ENCODE results near the gene CCDC137. TPM values are rescaled to one million over a fixed set of nuclear protein-coding genes. Genes with fewer than 3 reads are reported as not detected.

Gene CCDC137
- total and polyA plus RNA-seq, 2 of the 13 experiments (the other 11 are each of a cell fraction or from before 2014, with no cell fraction given) = 14.6 to 39.1 TPM

- TF ChIP-seq NONO (IDR thresholded peaks at IDR 0.05) = no peak
- peak; percentile 99 for TF ChIP-seq NONO (CRISPR knock-in tag; conservative IDR thresholded peaks at IDR 0.05)
- TF ChIP-seq ZNF432 (CRISPR knock-in tag; IDR thresholded peaks at IDR 0.05; ENCODE audit: borderline replicate concordance) = peak; percentile 46; the same call in 1 of the 2 replicates
- TF ChIP-seq TERF1 (CRISPR knock-in tag; IDR thresholded peaks at IDR 0.05) = no peak; the same call in 1 of the 2 replicates
- no peak; the same call in none of the 2 replicates for TF ChIP-seq ATF7-NPFF (CRISPR knock-in tag; IDR thresholded peaks at IDR 0.05; ENCODE audit: low read depth)
Observed at GRCh38 chr17:81702934-81703746, 36.6 kb downstream of the CCDC137 start, which contains the start of gene MRPL12 (continued).

GRCh38 chr17:81703747-81704654 is 37.5 kb downstream of the CCDC137 start:
- BruUV-seq (replicated peaks) = TSS peak; percentile 40
- no peaks in the 10 kb centered on the region; a peak in 1 of 5 replicates for H3K27me3 ChIP-seq (ENCODE audit: control insufficient read depth in 1 of 2, insufficient read depth in 2 of 2, low read length in 2 of 2)
- H3K36me3 ChIP-seq (replicated peaks in 1 of 2; ENCODE audit: control insufficient read depth in 1 of 2, insufficient read depth in 2 of 2, low read length in 2 of 2) = peaks cover 25 to 49% of the 10 kb centered on the region in 2 experiments
- no peak for DNase-seq (ENCODE audit: low spot score)
- ChIA-PET POLR2A (interaction anchor here (0.8 to 4.9 kb wide), 22 partner anchors 9 to 398 kb away, joined by 3 to 143 read pairs (median 6); partner anchors contain the start of genes ACTG1, ARL16, CCDC137 and CENPX), CTCF (ENCODE audit: low intra/inter-chr PET ratio, low total read pairs) (no interaction called here)
- peak; percentile 49 for FAIRE-seq
- H4K20me1 ChIP-seq (ENCODE audit: insufficient read depth, low read length) = peaks cover 15% of the 10 kb centered on the region; the same call in 1 of the 2 replicates
- 9% methylated on average over 15 of the region's 27 CpGs for WGBS (ENCODE audit: low lambda C conversion rate)
- peaks cover 33% of the 10 kb centered on the region for H3K4me1 ChIP-seq (ENCODE audit: insufficient read depth, low read length)
- in situ Hi-C loops (cut with HindIII; ENCODE audit: extremely low pct_ligation_motif_present, low pct_unique_long_range_greater_than_20kb) = no loop called here
- H3K27ac ChIP-seq (ENCODE audit: extremely low read length, insufficient read depth, low read length) = peak overlapping the region; percentile 93
- no peaks in the 10 kb centered on the region for H3K9me3 ChIP-seq (ENCODE audit: low read length)
- intact Hi-C loops (cut with micrococcal nuclease; ENCODE audit: unreplicated experiment) = loop anchor here (1.0 to 5.0 kb wide), 2 partner anchors 8 to 37 kb away; partner anchors contain the start of genes CCDC137, OXLD1 and SLC25A10
- peak overlapping the region; percentile 91 for H3K4me2 ChIP-seq (ENCODE audit: low read depth, low read length)
- peaks cover 53% of the 10 kb centered on the region for H3K79me2 ChIP-seq (ENCODE audit: insufficient read depth, low read length)
- no peak overlapping the region for H2AFZ ChIP-seq (ENCODE audit: low read length)
- peak overlapping the region; percentile 92 to 93 (median 92) for H3K4me3 ChIP-seq (replicated peaks in 1 of 3; ENCODE audit: insufficient read depth in 1 of 3, low read depth in 2 of 3, low read length in 3 of 3)
- no peak for ATAC-seq
- peak overlapping the region; percentile 99 for H3K9ac ChIP-seq (ENCODE audit: insufficient read depth, low read depth, low read length)
- TF ChIP-seq NR1H2 (CRISPR knock-in tag; IDR thresholded peaks at IDR 0.05; ENCODE audit: borderline replicate concordance, low read depth) (no peak), HOXA9 (CRISPR knock-in tag; IDR thresholded peaks at IDR 0.05; ENCODE audit: borderline replicate concordance) (0 out of 2 replicates have a peak, but pooled peaks have one; percentile 13), ZNF441 (CRISPR knock-in tag; IDR thresholded peaks at IDR 0.05; ENCODE audit: borderline replicate concordance) (no peak; the same call in 1 of the 2 replicates), NBN (conservative IDR thresholded peaks at IDR 0.05) (no peak), WIZ (CRISPR knock-in tag; IDR thresholded peaks at IDR 0.05) (no peak), MAFK (conservative IDR thresholded peaks at IDR 0.05 in 1 of 2, IDR thresholded peaks at IDR 0.05 in 1 of 2; ENCODE audit: low read length in 2 of 2) (no peak), HIVEP1 (CRISPR knock-in tag; IDR thresholded peaks at IDR 0.05) (0 out of 2 replicates have a peak, but pooled peaks have one; percentile 10), THAP8 (CRISPR knock-in tag; IDR thresholded peaks at IDR 0.05; ENCODE audit: borderline replicate concordance) (0 out of 2 replicates have a peak, but pooled peaks have one; percentile 2), THAP7 (CRISPR knock-in tag; IDR thresholded peaks at IDR 0.05) (peak; percentile 43; the same call in 1 of the 2 replicates), ZNF678 (CRISPR knock-in tag; IDR thresholded peaks at IDR 0.05) (no peak), EP300 (IDR thresholded peaks at IDR 0.05; ENCODE audit: low read depth in 2 of 2, low read length in 2 of 2) (no peak), EP300 (CRISPR knock-in tag; IDR thresholded peaks at IDR 0.05; ENCODE audit: borderline replicate concordance) (no peak)
